ENCODE data around the gene REEP1.
"Not testable (repeated sequence)": the region's sequence is repeated elsewhere in the genome, so short reads cannot be mapped to it uniquely, and the experiment has no call there.

REEP1 gene

GRCh38 chr2:86251840-86252266 is 85.6 kb downstream of the REEP1 start:
- in situ Hi-C loops (cut with HindIII; ENCODE audit: low sequenced_read_pairs) = no loop called here

GRCh38 chr2:86249579-86250391 is 87.6 kb downstream of the REEP1 start:
- in situ Hi-C loops (cut with HindIII; ENCODE audit: low sequenced_read_pairs) = no loop called here

DNA sequence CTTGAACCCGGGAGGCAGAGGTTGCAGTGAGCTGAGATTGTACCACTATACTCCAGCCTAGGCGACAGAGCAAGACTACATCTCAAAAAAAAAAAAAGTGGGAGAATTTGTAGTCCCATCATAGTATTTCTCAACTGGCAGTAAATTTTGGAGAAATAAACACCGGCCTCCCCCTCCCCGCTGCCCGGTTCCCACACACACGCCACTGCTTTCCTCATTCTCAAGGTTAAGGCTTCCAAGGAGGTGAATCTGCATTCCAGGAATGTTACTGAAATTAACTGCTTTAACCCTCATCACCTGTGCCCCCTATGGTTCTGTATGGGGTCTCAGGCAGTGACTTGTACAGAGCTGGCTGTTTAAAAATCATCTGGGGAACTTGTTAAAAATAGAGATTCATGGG is 88.2 kb downstream of the REEP1 start:
- in situ Hi-C loops (cut with HindIII; ENCODE audit: low sequenced_read_pairs) = no loop called here

DNA sequence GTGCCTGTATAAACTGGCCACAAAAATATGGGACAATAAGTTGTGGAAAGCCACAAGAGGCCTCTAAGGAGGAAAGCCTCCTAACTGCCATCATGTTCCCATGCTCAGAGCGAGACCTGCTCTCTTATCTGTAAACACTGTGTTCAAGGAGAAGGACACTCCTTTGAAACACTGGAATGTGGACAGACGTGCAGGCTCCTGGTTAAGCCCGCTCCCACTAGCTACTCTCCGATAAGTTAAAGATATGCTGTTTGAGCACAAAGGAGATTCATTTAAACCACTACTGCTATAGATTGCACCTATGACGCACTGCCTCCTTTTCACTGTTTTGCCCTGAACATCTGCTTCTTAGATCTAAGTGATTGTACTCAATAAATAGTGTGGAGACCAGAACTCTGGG is 92.2 kb downstream of the REEP1 start:
- in situ Hi-C loops (cut with HindIII; ENCODE audit: low sequenced_read_pairs) = not testable (repeated sequence)

- in situ Hi-C loops (cut with HindIII; ENCODE audit: low sequenced_read_pairs) = not testable (repeated sequence)
These were observed 92.6 kb downstream of the REEP1 start for GRCh38 chr2:86244781-86245180.

- in situ Hi-C loops (cut with HindIII; ENCODE audit: low sequenced_read_pairs) = no loop called here
These were observed 93.3 kb downstream of the REEP1 start for GRCh38 chr2:86243950-86244733.

- in situ Hi-C loops (cut with HindIII; ENCODE audit: low sequenced_read_pairs) = no loop called here
These were observed 94.2 kb downstream of the REEP1 start for GRCh38 chr2:86243272-86243671.

- in situ Hi-C loops (cut with HindIII; ENCODE audit: low sequenced_read_pairs) = no loop called here
These were observed 95.8 kb downstream of the REEP1 start for GRCh38 chr2:86241611-86242010.

DNA sequence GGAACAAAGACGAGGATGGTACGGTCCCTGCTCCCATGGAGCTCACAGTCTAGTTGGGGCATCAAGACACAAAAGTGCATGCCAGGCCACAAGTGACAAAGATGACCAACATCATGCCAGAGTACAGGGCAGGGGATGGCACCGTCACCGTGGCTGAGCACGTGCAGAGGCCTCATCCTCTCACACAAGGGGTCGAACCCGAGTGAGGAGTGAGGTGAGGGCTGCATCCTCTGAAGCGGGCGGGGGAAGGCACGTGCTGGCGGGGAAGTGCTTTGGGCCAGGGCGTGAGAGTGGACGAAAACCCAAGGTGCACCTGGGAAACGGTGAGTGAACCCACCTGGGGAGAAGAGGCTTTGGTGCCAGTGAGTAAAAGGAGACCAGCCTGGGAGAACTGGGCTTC is 97.2 kb downstream of the REEP1 start:
- in situ Hi-C loops (cut with HindIII; ENCODE audit: low sequenced_read_pairs) = no loop called here

GRCh38 chr2:86239745-86240144 is 97.7 kb downstream of the REEP1 start:
- in situ Hi-C loops (cut with HindIII; ENCODE audit: low sequenced_read_pairs) = no loop called here

DNA sequence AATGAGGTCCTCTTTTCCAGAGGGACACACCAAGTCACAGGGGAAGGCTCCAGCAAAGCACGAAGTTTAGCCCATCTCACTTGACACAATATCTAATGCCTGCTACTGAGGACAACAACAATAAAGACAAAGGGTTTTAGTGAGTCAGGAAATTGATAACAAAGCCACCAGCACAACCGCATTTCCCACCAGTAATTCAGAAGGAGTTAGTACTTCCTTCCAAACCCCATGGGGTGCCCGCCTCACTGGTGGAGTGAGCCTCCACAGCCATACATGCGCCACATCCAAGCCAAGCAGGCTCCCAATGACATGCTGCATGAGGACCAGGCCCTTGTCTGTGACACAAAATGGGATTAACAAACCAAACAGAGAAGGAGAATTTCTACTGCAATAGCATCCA is 98.1 kb downstream of the REEP1 start:
- in situ Hi-C loops (cut with HindIII; ENCODE audit: low sequenced_read_pairs) = no loop called here

- in situ Hi-C loops (cut with HindIII; ENCODE audit: low sequenced_read_pairs) = no loop called here
These were observed 99.1 kb downstream of the REEP1 start for GRCh38 chr2:86238354-86238753.

- in situ Hi-C loops (cut with HindIII; ENCODE audit: low sequenced_read_pairs) = no loop called here
These were observed 100.3 kb downstream of the REEP1 start for GRCh38 chr2:86237172-86237571.

DNA sequence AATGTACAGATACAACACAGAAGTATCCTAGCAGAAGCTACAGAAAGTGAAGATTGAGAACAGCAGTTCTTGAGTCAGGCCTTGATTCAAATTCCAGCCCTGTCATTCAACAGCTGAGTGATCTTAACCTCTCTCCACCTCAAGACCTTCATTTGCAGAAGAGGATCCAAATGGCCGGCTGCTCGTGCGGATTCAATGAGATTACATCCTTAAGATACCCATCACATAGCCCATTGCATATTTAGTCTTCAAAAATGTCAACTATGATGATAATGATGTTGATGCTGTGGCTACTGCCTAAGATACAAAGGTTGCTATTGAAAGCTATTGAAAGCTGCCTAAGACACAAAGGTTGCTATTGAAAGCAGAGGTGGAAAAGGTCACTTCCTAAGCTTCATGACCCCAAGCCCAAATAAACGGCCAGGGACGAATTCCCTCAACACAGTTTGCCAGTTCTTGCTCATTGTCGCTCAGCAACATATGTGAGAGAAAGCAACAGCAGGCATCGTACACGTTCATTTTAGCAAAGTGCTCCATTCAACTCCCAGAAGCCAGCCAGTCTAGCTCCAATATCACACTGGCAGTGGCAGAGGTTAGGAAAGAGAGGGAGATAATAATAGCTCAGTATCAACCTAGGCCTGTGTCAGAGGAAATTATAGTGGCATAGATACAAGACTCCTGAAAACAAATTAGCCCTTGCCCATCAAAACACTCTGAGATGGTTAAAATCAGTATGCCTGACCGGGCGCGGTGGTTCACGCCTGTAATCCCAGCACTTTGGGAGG is 102.0 kb downstream of the REEP1 start:
- in situ Hi-C loops (cut with HindIII; ENCODE audit: low sequenced_read_pairs) = no loop called here

- in situ Hi-C loops (cut with HindIII; ENCODE audit: low sequenced_read_pairs) = no loop called here
These were observed 102.8 kb downstream of the REEP1 start for GRCh38 chr2:86234563-86235131.

DNA sequence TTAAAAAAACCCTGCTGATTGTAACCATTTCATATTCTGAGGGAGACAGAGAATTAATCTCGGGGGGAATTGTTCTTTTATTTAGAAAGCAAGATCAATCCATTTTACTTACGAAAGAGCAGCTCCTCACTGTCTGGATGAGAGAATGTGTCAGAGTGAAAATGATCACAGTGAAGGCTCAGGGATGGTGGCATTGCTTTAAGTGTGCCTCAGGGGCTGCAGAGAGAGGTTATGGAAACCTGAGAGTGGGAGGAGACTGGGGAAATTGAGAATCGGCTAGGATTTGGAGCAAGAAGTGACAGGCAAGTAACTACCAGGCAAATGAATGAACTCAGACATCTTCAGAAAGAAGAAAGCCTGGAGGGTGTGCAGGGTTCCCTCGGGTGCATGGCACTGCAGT is 104.0 kb downstream of the REEP1 start:
- in situ Hi-C loops (cut with HindIII; ENCODE audit: low sequenced_read_pairs) = no loop called here

DNA sequence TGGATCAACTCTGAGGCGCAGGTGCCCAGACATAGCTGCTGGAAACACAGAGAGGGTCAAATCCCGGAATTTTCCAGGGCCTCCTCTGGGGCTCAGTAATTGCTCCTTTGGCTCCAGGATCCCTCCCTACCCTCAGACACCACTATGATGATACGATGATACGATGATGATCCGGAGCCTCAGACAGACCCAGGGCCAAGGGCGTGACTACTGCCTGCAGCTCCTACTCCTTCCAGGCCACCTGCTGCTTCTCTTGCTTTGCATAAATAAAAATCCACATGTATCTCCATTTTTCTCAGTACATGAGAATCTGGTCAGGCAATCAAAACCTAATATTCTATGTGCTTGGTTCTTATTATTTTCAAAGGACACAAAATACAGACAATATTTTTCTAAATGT is 104.5 kb downstream of the REEP1 start:
- in situ Hi-C loops (cut with HindIII; ENCODE audit: low sequenced_read_pairs) = no loop called here

DNA sequence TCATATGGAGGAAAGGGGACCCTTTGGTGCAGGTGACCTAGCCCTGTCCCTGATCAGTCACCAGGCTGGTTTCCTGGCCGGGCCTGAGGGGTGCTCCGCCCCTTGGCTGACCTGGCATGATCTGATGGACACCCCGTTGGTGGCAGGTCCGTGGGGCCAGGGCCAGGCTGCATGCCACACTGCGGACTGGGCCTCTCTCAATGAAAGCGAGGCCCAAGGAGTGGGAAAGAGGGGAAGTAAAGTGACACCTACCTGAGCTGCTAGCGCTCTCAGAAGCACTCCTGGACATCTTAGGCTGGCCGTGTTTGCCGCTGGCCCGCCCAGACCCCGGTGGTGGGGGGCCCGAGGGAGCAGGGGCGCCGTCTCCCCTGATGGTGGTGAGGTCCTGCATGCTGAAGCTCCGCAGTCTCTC is 105.0 kb downstream of the REEP1 start:
- in situ Hi-C loops (cut with HindIII; ENCODE audit: low sequenced_read_pairs) = no loop called here

- in situ Hi-C loops (cut with HindIII; ENCODE audit: low sequenced_read_pairs) = no loop called here
These were observed 105.6 kb downstream of the REEP1 start for GRCh38 chr2:86231680-86232372.

DNA sequence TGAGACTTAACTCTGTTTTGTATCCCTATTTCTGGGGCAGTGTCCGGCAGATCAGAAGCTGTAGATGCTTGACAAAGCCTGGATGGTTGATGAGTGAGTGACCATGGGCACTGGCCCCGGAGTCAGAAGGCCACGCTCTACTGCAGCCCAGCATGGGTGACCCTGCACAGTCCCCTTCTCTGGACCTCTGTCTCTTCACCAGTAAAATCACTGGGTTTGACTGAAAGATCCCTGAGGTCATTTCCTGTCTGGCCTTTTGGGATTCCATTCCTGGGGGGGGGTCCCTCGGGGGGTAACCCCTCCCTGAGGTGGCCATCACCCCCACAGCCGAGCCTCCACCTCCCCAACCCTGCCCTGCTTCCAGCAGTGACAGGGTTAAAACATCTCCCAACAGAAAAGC is 106.5 kb downstream of the REEP1 start:
- in situ Hi-C loops (cut with HindIII; ENCODE audit: low sequenced_read_pairs) = no loop called here

Measured in endothelial cell of hepatic sinusoid (primary cell).